SK-N-SH (cell line): ENCODE results near the gene SLC30A2. TPM values are rescaled to one million over a fixed set of nuclear protein-coding genes. Genes with fewer than 3 reads are reported as not detected.

Experiments used
- CTCF ChIA-PET: fragments of 300-600, 350-600 bp; formaldehyde crosslinking; extraction: SDS; loops from one replicate; lab custom pipeline; 2021; lab: Yijun Ruan, JAX
- POLR2A ChIA-PET: fragments of 350-600 bp; sonication (Branson Sonifier 250); formaldehyde crosslinking; extraction: SDS; loops from one replicate; lab custom pipeline; 2020; ENCODE audit warnings: antibody characterized with exemption, inconsistent platforms; lab: Yijun Ruan, JAX
- DNase-seq: peaks from one replicate; pipeline ENCODE4 v3.0.0; 2012
- H2AFZ ChIP-seq: fragments of 200-600 bp; sonication (generic); 2 replicates; pipeline ENCODE4 v1.8.1; 2016; ENCODE audit warnings: antibody characterized with exemption, mild to moderate bottlenecking, low read depth
- H3F3A ChIP-seq: fragments of 200-600 bp; sonication (generic); replicated peaks from 2 replicates; pipeline ENCODE3; 2016; ENCODE audit warnings: antibody characterized with exemption, mild to moderate bottlenecking; ENCODE audit not compliant: insufficient read depth
- H3K27ac ChIP-seq, 2 experiments: fragments of 200-500 bp in 1 of 2; fragments of 200-600 bp in 1 of 2; sonication (Bioruptor generic) in 1 of 2; sonication (generic), shearing (Covaris generic) in 1 of 2; 2 replicates each; pipeline versions ENCODE4 v1.5.1 to v1.6.1; 2014 to 2016; ENCODE audit warnings: low read depth in 2 of 2, inconsistent platforms in 1 of 2, low read length in 1 of 2, mild to moderate bottlenecking in 1 of 2, mixed read lengths in 1 of 2
- H3K27me3 ChIP-seq: fragments of 200-600 bp; sonication (generic), shearing (Covaris generic); 2 replicates; pipeline ENCODE4 v1.6.1; 2016; ENCODE audit warnings: mixed run types; ENCODE audit not compliant: insufficient read depth
- H3K36me3 ChIP-seq, 2 experiments: fragments of 200-500 bp in 1 of 2; fragments of 200-600 bp in 1 of 2; sonication (Bioruptor generic) in 1 of 2; sonication (generic) in 1 of 2; replicated peaks in 1 of 2; 2 replicates each; pipeline versions ENCODE3 to v1.5.1; 2014 to 2016; ENCODE audit warnings: low read length in 1 of 2, mild to moderate bottlenecking in 1 of 2; ENCODE audit not compliant: insufficient read depth in 2 of 2, control insufficient read depth in 1 of 2
- H3K4me1 ChIP-seq, 2 experiments: fragments of 200-500 bp in 1 of 2; fragments of 200-600 bp in 1 of 2; sonication (Bioruptor generic) in 1 of 2; sonication (generic), shearing (Covaris generic) in 1 of 2; 2 replicates each; pipeline versions ENCODE4 v1.5.1 to v1.6.1; 2014 to 2016; ENCODE audit warnings: low read depth in 1 of 2, low read length in 1 of 2, mixed run types in 1 of 2; ENCODE audit not compliant: insufficient read depth in 2 of 2, control insufficient read depth in 1 of 2
- H3K4me2 ChIP-seq: fragments of 200-600 bp; sonication (generic), shearing (Covaris generic); 2 replicates; pipeline ENCODE4 v1.6.1; 2017; ENCODE audit warnings: mixed run types
- H3K4me3 ChIP-seq, 2 experiments: fragments of 200-500 bp in 1 of 2; fragments of 200-600 bp in 1 of 2; sonication (Bioruptor generic) in 1 of 2; sonication (generic), shearing (Covaris generic) in 1 of 2; 2 replicates each; pipeline versions ENCODE4 v1.5.1 to v1.8.1; 2014 to 2016; ENCODE audit warnings: low read depth in 2 of 2, inconsistent platforms in 1 of 2, low read length in 1 of 2, mild to moderate bottlenecking in 1 of 2, mixed read lengths in 1 of 2, moderate library complexity in 1 of 2
- H3K79me2 ChIP-seq: fragments of 200-600 bp; sonication (generic); 2 replicates; pipeline ENCODE4 v1.8.1; 2017; ENCODE audit warnings: mild to moderate bottlenecking; ENCODE audit not compliant: insufficient read depth
- H3K9ac ChIP-seq: fragments of 200-600 bp; sonication (generic); 2 replicates; pipeline ENCODE4 v1.6.1; 2017; ENCODE audit warnings: mixed run types
- H3K9me2 ChIP-seq: fragments of 200-600 bp; sonication (generic); 2 replicates; pipeline ENCODE4 v1.6.1; 2017; ENCODE audit warnings: mixed run types
- H3K9me3 ChIP-seq: fragments of 200-600 bp; sonication (generic); 2 replicates; pipeline ENCODE4 v1.6.1; 2017; ENCODE audit warnings: mixed run types, mild to moderate bottlenecking, moderate library complexity
- H4K20me1 ChIP-seq: fragments of 200-600 bp; sonication (generic); 2 replicates; pipeline ENCODE4 v1.6.1; 2017; ENCODE audit warnings: mild to moderate bottlenecking, mixed run types; ENCODE audit not compliant: insufficient read depth
- ELF1 ChIP-seq: IDR thresholded peaks from 2 replicates; pipeline ENCODE4 v1.4.0; 2012
- EP300 ChIP-seq, 2 experiments: IDR thresholded peaks; 2 replicates each; pipeline versions ENCODE4 v1.4.0 to v1.6.1; 2012; ENCODE audit warnings: borderline replicate concordance in 1 of 2, low read depth in 1 of 2, low read length in 1 of 2
- FOXJ3 ChIP-seq: sonication (generic); formaldehyde crosslinking; IDR thresholded peaks from 2 replicates; pipeline ENCODE4 v1.5.1; 2020; ENCODE audit warnings: mild to moderate bottlenecking, missing genetic modification reagents
- FOXM1 ChIP-seq: IDR thresholded peaks from 2 replicates; pipeline ENCODE4 v1.4.0; 2012; ENCODE audit warnings: low read depth, mild to moderate bottlenecking
- GABPA ChIP-seq: IDR thresholded peaks from 2 replicates; pipeline ENCODE4 v1.4.0; 2012; ENCODE audit warnings: low read depth, mild to moderate bottlenecking
- NFIC ChIP-seq: IDR thresholded peaks from 2 replicates; pipeline ENCODE4 v1.4.0; 2012; ENCODE audit warnings: borderline replicate concordance
- POLR2AphosphoS5 ChIP-seq: IDR thresholded peaks from 2 replicates; pipeline ENCODE4 v1.6.1; 2012; ENCODE audit warnings: low read depth, low read length
- RAD21 ChIP-seq: IDR thresholded peaks from 2 replicates; pipeline ENCODE4 v1.6.1; 2012; ENCODE audit warnings: mild to moderate bottlenecking, low read length
- TCF12 ChIP-seq: IDR thresholded peaks from 2 replicates; pipeline ENCODE4 v1.4.0; 2012
- TEAD4 ChIP-seq: IDR thresholded peaks from 2 replicates; pipeline ENCODE4 v1.4.0; 2012; ENCODE audit warnings: mild to moderate bottlenecking, borderline replicate concordance; ENCODE audit not compliant: insufficient read depth
- USF1 ChIP-seq: IDR thresholded peaks from 2 replicates; pipeline ENCODE4 v1.4.0; 2012; ENCODE audit warnings: low read depth, borderline replicate concordance
- USF2 ChIP-seq: fragments of 150-350 bp; IDR thresholded peaks from 2 replicates; pipeline ENCODE4 v1.6.1; 2017; ENCODE audit warnings: antibody characterized with exemption, low read length, low read depth, borderline replicate concordance
- whole genome bisulfite sequencing: methylation state at CpG from one replicate; pipeline ENCODE4 v1.1.6; 2017; ENCODE audit warnings: low lambda C conversion rate; 5-methylcytosine and 5-hydroxymethylcytosine counted together
- polyA plus RNA-seq, 3 experiments: library from polyadenylated mRNA; depleted of rRNA; stranded (reverse); fragments of >200 nt; gene quantifications; 2 replicates each; pipeline ENCODE4 v1.2.3, GENCODE V29; 2012
- TF ChIP-seq, protein P1 (sequence below): fragments of 200-600 bp; sonication (generic); IDR thresholded peaks from 2 replicates; pipeline ENCODE4 v1.6.1; 2017; ENCODE audit warnings: antibody characterized with exemption, mild to moderate bottlenecking, moderate library complexity

The SLC30A2 gene
- polyA plus RNA-seq, 1 of the 3 experiments (the other 2 are of a cell fraction) = not detected

- H3K9me3 ChIP-seq = no peaks in the 10 kb centered on the region
- H3K4me3 ChIP-seq = no peak overlapping the region
- H4K20me1 ChIP-seq = no peaks in the 10 kb centered on the region
- no peaks in the 10 kb centered on the region for H3K9me2 ChIP-seq
- no peak overlapping the region for H3K27ac ChIP-seq
- POLR2A ChIA-PET = no interaction called here
- H3K9ac ChIP-seq = no peak overlapping the region
- TF ChIP-seq, protein P1, sequence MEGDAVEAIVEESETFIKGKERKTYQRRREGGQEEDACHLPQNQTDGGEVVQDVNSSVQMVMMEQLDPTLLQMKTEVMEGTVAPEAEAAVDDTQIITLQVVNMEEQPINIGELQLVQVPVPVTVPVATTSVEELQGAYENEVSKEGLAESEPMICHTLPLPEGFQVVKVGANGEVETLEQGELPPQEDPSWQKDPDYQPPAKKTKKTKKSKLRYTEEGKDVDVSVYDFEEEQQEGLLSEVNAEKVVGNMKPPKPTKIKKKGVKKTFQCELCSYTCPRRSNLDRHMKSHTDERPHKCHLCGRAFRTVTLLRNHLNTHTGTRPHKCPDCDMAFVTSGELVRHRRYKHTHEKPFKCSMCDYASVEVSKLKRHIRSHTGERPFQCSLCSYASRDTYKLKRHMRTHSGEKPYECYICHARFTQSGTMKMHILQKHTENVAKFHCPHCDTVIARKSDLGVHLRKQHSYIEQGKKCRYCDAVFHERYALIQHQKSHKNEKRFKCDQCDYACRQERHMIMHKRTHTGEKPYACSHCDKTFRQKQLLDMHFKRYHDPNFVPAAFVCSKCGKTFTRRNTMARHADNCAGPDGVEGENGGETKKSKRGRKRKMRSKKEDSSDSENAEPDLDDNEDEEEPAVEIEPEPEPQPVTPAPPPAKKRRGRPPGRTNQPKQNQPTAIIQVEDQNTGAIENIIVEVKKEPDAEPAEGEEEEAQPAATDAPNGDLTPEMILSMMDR = no peak
- no peak for TF ChIP-seq EP300 (IDR thresholded peaks at IDR 0.05; ENCODE audit: borderline replicate concordance in 1 of 2, low read depth in 1 of 2, low read length in 1 of 2)
- no peak for TF ChIP-seq FOXJ3 (CRISPR knock-in tag)
- TF ChIP-seq USF1 = no peak
- no peak for TF ChIP-seq NFIC
- TF ChIP-seq TEAD4 = no peak
- no peaks in the 10 kb centered on the region for H3F3A ChIP-seq
- no peak for DNase-seq
- H3K27me3 ChIP-seq = peaks cover 57% of the 10 kb centered on the region; the same call in 1 of the 2 replicates
- H2AFZ ChIP-seq = no peak overlapping the region
- CTCF ChIA-PET = interaction anchor here (1.0 to 2.7 kb wide), 6 partner anchors 9 to 362 kb away, joined by 3 to 13 read pairs (median 6); no protein-coding TSS in a partner anchor
- no peaks in the 10 kb centered on the region for H3K79me2 ChIP-seq
- H3K4me1 ChIP-seq = no peaks in the 10 kb centered on the region
- WGBS = 38% methylated on average over 2 of the region's 2 CpGs
- H3K36me3 ChIP-seq = no peaks in the 10 kb centered on the region
- H3K4me2 ChIP-seq = no peak overlapping the region
Measured at GRCh38 chr1:26055041-26055440, 9.1 kb upstream of the SLC30A2 start.

GRCh38 chr1:26053718-26054560, 8.0 kb upstream of the SLC30A2 start:
- H3K27ac ChIP-seq = no peak overlapping the region
- 61% methylated on average over 15 of the region's 16 CpGs for WGBS
- no peak overlapping the region for H2AFZ ChIP-seq
- H3K9me2 ChIP-seq = no peaks in the 10 kb centered on the region
- no peaks in the 10 kb centered on the region for H3F3A ChIP-seq
- no peaks in the 10 kb centered on the region for H3K36me3 ChIP-seq
- no peaks in the 10 kb centered on the region for H3K4me1 ChIP-seq
- H3K79me2 ChIP-seq = no peaks in the 10 kb centered on the region
- H3K9ac ChIP-seq = no peak overlapping the region
- DNase-seq = no peak
- H4K20me1 ChIP-seq = no peaks in the 10 kb centered on the region
- CTCF ChIA-PET = interaction anchor here (0.8 to 2.7 kb wide), 7 partner anchors 11 to 116 kb away, joined by 3 to 13 read pairs (median 6); partner anchors contain the start of gene ZNF593
- no peak overlapping the region for H3K4me3 ChIP-seq
- peaks cover 57% of the 10 kb centered on the region; the same call in 1 of the 2 replicates for H3K27me3 ChIP-seq
- POLR2A ChIA-PET = interaction anchor here (1.7 kb wide), 1 partner anchor 13 kb away, joined by 4 read pairs; no protein-coding TSS in a partner anchor
- TF ChIP-seq GABPA (no peak), RAD21 (no peak), POLR2AphosphoS5 (no peak), EP300 (IDR thresholded peaks at IDR 0.05; ENCODE audit: borderline replicate concordance in 1 of 2, low read depth in 1 of 2, low read length in 1 of 2) (no peak), FOXM1 (no peak), ELF1 (no peak), USF2 (no peak), FOXJ3 (CRISPR knock-in tag) (no peak), TCF12 (no peak)
- no peaks in the 10 kb centered on the region for H3K9me3 ChIP-seq
- H3K4me2 ChIP-seq = no peak overlapping the region
